HepG2 (cell line): ENCODE results near the gene EHD1. TPM values are rescaled to one million over a fixed set of nuclear protein-coding genes. Genes with fewer than 3 reads are reported as not detected.

Experiments used
- DPF2 ChIP-seq: sonication (generic); formaldehyde crosslinking; IDR thresholded peaks from 2 replicates; pipeline ENCODE4 v1.4.0; 2020; ENCODE audit warnings: mild to moderate bottlenecking, low read depth, missing genetic modification reagents, borderline replicate concordance
- EZH2 ChIP-seq: conservative IDR thresholded peaks from 2 replicates; pipeline ENCODE4 v1.6.1; 2012; ENCODE audit warnings: mild to moderate bottlenecking, low read depth, low read length, moderate library complexity
- FOXA1 ChIP-seq, 2 experiments: fragments of 450-650 bp in 1 of 2; sonication (generic) in 1 of 2; formaldehyde crosslinking in 1 of 2; IDR thresholded peaks; 2 replicates each; pipeline versions ENCODE4 v1.4.0 to v1.6.1; 2016 to 2020; ENCODE audit warnings: missing genetic modification reagents in 1 of 2
- IRF2 ChIP-seq: IDR thresholded peaks from 2 replicates; pipeline ENCODE4 v1.6.1; 2018; ENCODE audit warnings: missing genetic modification reagents, missing compliant biosample characterization
- KDM5A ChIP-seq: fragments of 200-600 bp; sonication (generic); IDR thresholded peaks from 2 replicates; pipeline ENCODE4 v1.7.0; 2018; ENCODE audit warnings: antibody characterized with exemption, mild to moderate bottlenecking, low read length, borderline replicate concordance
- MIER2 ChIP-seq: IDR thresholded peaks from 2 replicates; pipeline ENCODE4 v1.6.1; 2016; ENCODE audit warnings: missing biosample characterization, missing genetic modification reagents
- POLR2AphosphoS2 ChIP-seq: IDR thresholded peaks from 2 replicates; pipeline ENCODE4 v1.6.1; 2011; ENCODE audit warnings: low read depth, low read length, improper control_type of control experiment
- REL ChIP-seq: sonication (generic); formaldehyde crosslinking; conservative IDR thresholded peaks from 2 replicates; pipeline ENCODE4 v1.8.0; 2022; ENCODE audit warnings: mild to moderate bottlenecking, missing genetic modification reagents, moderate library complexity
- RFX5 ChIP-seq: IDR thresholded peaks from 2 replicates; pipeline ENCODE4 v1.6.1; 2011; ENCODE audit warnings: low read depth, low read length, improper control_type of control experiment
- RORA ChIP-seq: sonication (generic); formaldehyde crosslinking; IDR thresholded peaks from 2 replicates; pipeline ENCODE4 v1.5.0; 2020; ENCODE audit warnings: mild to moderate bottlenecking, missing genetic modification reagents, moderate library complexity
- SIN3B ChIP-seq: fragments of 150-350 bp; IDR thresholded peaks from 2 replicates; pipeline ENCODE4 v1.6.1; 2014; ENCODE audit warnings: low read length
- TOE1 ChIP-seq: sonication (generic); formaldehyde crosslinking; IDR thresholded peaks from 2 replicates; pipeline ENCODE4 v1.4.0; 2020; ENCODE audit warnings: mild to moderate bottlenecking, missing genetic modification reagents
- ZFX ChIP-seq: sonication (generic); formaldehyde crosslinking; IDR thresholded peaks from 2 replicates; pipeline ENCODE4 v1.4.0; 2020; ENCODE audit warnings: mild to moderate bottlenecking, low read depth, missing genetic modification reagents, moderate library complexity
- ZNF234 ChIP-seq: sonication (generic); formaldehyde crosslinking; conservative IDR thresholded peaks from 2 replicates; pipeline ENCODE4 v1.5.1; 2020; ENCODE audit warnings: mild to moderate bottlenecking, missing genetic modification reagents
- ZNF549 ChIP-seq: sonication (generic); formaldehyde crosslinking; IDR thresholded peaks from 2 replicates; pipeline ENCODE4 v1.5.0; 2020; ENCODE audit warnings: missing genetic modification reagents
- ZNF558 ChIP-seq: sonication (generic); formaldehyde crosslinking; IDR thresholded peaks from 2 replicates; pipeline ENCODE4 v1.9.0; 2022; ENCODE audit warnings: mild to moderate bottlenecking, missing genetic modification reagents, borderline replicate concordance
- ZNF615 ChIP-seq: sonication (generic); formaldehyde crosslinking; IDR thresholded peaks from 2 replicates; pipeline ENCODE4 v1.5.0; 2020; ENCODE audit warnings: mild to moderate bottlenecking, missing genetic modification reagents, borderline replicate concordance
- ZNF7 ChIP-seq: IDR thresholded peaks from 2 replicates; pipeline ENCODE4 v1.6.1; 2016; ENCODE audit warnings: missing biosample characterization, missing genetic modification reagents
- ZNF775 ChIP-seq: sonication (generic); formaldehyde crosslinking; IDR thresholded peaks from 2 replicates; pipeline ENCODE4 v1.4.0; 2020; ENCODE audit warnings: missing genetic modification reagents, mild to moderate bottlenecking, moderate library complexity, borderline replicate concordance
- ZNF792 ChIP-seq: IDR thresholded peaks from 2 replicates; pipeline ENCODE4 v1.6.1; 2016
- polyA plus RNA-seq, 8 experiments: library from polyadenylated mRNA; depleted of rRNA in 3 of 8; stranded (reverse) in 7 of 8; unstranded in 1 of 8; fragments of >200 nt; fragmentation: Illumina TruSeq in 4 of 8; extraction: Trizol in 4 of 8; gene quantifications; 2 replicates each; pipeline versions ENCODE4 v1.2.1 to v1.2.3, GENCODE V29; 2011 to 2016; ENCODE audit warnings: low read depth in 4 of 8, missing spikeins in 1 of 8, mixed read lengths in 1 of 8; ENCODE audit not compliant: insufficient read depth in 1 of 8
- total RNA-seq, 5 experiments: library from RNA; depleted of rRNA; stranded (reverse); fragments of >200 nt; fragmentation: Illumina TruSeq; extraction: Trizol; gene quantifications; 2 replicates each; pipeline ENCODE4 v1.2.3, GENCODE V29; 2016; ENCODE audit warnings: low read depth in 1 of 5
- TF ChIP-seq, protein P1 (sequence below): sonication (generic); formaldehyde crosslinking; IDR thresholded peaks from 2 replicates; pipeline ENCODE4 v1.4.0; 2020; ENCODE audit warnings: missing genetic modification reagents, borderline replicate concordance
- TF ChIP-seq, protein P2 (sequence below): sonication (generic); formaldehyde crosslinking; IDR thresholded peaks from 2 replicates; pipeline ENCODE4 v1.4.0; 2020; ENCODE audit warnings: missing genetic modification reagents
- TF ChIP-seq, protein P3 (sequence below): sonication (generic); formaldehyde crosslinking; IDR thresholded peaks from 2 replicates; pipeline ENCODE4 v1.4.0; 2020; ENCODE audit warnings: mild to moderate bottlenecking, missing genetic modification reagents
- TF ChIP-seq, protein P4 (sequence below): sonication (generic); formaldehyde crosslinking; IDR thresholded peaks from 2 replicates; pipeline ENCODE4 v1.4.0; 2020; ENCODE audit warnings: missing genetic modification reagents, borderline replicate concordance

Gene EHD1
- total and polyA plus RNA-seq, 2 of the 13 experiments (the other 11 are each of a cell fraction or from before 2014, with no cell fraction given): 23.6 to 26.6 TPM

DNA sequence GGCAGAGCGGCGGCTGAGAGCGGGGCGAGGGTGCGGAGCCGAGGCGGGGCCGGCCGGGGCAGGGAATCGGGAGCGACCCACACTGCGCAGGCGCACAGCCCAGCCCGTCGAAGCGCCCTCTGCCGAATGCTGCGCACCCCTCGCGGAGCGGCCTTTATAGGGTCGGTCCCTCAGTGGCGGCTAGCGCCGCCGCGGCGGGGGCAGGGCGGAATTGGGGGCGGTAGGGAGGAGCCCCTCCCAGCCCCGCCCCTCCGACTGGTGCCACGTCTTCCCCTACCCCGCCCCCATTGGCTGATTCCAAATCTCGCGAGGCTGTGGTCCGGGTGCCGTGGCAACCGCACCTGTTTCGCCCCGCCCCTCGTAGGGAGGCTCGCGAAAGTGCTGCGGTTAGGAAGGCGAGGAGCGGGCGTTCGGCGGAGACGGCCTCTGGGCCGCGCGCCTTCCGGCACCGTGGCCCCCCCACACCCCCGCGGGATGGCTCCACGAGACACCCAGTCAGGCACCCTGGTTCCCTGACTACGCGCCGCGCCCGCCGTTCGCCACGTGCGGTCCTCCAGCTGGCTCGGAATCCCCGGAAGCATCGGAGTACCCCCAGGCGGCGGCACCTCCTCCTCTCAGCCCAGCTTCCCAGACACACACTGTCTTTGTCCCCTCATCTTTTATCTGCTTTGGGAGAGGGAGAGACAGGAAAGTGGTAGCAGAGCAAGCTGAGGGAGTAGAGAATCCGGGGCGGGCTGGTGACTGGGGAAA is at the start of gene EHD1 (continued):
- TF ChIP-seq, protein P1, sequence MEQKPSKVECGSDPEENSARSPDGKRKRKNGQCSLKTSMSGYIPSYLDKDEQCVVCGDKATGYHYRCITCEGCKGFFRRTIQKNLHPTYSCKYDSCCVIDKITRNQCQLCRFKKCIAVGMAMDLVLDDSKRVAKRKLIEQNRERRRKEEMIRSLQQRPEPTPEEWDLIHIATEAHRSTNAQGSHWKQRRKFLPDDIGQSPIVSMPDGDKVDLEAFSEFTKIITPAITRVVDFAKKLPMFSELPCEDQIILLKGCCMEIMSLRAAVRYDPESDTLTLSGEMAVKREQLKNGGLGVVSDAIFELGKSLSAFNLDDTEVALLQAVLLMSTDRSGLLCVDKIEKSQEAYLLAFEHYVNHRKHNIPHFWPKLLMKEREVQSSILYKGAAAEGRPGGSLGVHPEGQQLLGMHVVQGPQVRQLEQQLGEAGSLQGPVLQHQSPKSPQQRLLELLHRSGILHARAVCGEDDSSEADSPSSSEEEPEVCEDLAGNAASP (CRISPR knock-in tag): no peak
- TF ChIP-seq RFX5 (0 out of 2 replicates have a peak, but pooled peaks have one; percentile 14), FOXA1 (IDR thresholded peaks at IDR 0.05) (no peak), FOXA1 (CRISPR knock-in tag; IDR thresholded peaks at IDR 0.05) (no peak), IRF2 (CRISPR knock-in tag) (peak; percentile 61; the same call in 1 of the 2 replicates), MIER2 (CRISPR knock-in tag) (no peak), POLR2AphosphoS2 (peak; percentile 66; the same call in 1 of the 2 replicates), ZNF7 (CRISPR knock-in tag) (no peak), KDM5A (peak; percentile 69; the same call in 1 of the 2 replicates), ZNF549 (no peak), ZNF558 (CRISPR knock-in tag) (no peak), REL (CRISPR knock-in tag) (no peak), TOE1 (no peak), ZNF775 (CRISPR knock-in tag) (no peak), ZNF234 (CRISPR knock-in tag) (peak; percentile 62; the same call in 1 of the 2 replicates), ZNF792 (CRISPR knock-in tag) (peak; percentile 71), DPF2 (CRISPR knock-in tag) (no peak), RORA (CRISPR knock-in tag) (no peak), SIN3B (peak; percentile 37; the same call in 1 of the 2 replicates), ZNF615 (CRISPR knock-in tag) (no peak), EZH2 (no peak), ZFX (peak; percentile 86)
- TF ChIP-seq, protein P2, sequence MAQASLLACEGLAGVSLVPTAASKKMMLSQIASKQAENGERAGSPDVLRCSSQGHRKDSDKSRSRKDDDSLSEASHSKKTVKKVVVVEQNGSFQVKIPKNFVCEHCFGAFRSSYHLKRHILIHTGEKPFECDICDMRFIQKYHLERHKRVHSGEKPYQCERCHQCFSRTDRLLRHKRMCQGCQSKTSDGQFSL (CRISPR knock-in tag): peak; percentile 97
- TF ChIP-seq, protein P3, sequence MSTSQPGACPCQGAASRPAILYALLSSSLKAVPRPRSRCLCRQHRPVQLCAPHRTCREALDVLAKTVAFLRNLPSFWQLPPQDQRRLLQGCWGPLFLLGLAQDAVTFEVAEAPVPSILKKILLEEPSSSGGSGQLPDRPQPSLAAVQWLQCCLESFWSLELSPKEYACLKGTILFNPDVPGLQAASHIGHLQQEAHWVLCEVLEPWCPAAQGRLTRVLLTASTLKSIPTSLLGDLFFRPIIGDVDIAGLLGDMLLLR (CRISPR knock-in tag): peak; percentile 93; the same call in 1 of the 2 replicates
- TF ChIP-seq, protein P4, sequence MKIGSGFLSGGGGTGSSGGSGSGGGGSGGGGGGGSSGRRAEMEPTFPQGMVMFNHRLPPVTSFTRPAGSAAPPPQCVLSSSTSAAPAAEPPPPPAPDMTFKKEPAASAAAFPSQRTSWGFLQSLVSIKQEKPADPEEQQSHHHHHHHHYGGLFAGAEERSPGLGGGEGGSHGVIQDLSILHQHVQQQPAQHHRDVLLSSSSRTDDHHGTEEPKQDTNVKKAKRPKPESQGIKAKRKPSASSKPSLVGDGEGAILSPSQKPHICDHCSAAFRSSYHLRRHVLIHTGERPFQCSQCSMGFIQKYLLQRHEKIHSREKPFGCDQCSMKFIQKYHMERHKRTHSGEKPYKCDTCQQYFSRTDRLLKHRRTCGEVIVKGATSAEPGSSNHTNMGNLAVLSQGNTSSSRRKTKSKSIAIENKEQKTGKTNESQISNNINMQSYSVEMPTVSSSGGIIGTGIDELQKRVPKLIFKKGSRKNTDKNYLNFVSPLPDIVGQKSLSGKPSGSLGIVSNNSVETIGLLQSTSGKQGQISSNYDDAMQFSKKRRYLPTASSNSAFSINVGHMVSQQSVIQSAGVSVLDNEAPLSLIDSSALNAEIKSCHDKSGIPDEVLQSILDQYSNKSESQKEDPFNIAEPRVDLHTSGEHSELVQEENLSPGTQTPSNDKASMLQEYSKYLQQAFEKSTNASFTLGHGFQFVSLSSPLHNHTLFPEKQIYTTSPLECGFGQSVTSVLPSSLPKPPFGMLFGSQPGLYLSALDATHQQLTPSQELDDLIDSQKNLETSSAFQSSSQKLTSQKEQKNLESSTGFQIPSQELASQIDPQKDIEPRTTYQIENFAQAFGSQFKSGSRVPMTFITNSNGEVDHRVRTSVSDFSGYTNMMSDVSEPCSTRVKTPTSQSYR (CRISPR knock-in tag): peak; percentile 79
